Osteocyte (in vitro differentiated cells): ENCODE measurements around the gene MTCL1. TPM values are rescaled to one million over a fixed set of nuclear protein-coding genes. Genes with fewer than 3 reads are reported as not detected.

Experiments
- DNase-seq: peaks from one replicate; pipeline ENCODE4 v3.0.0; 2021; ENCODE audit warnings: mixed read lengths; ENCODE audit not compliant: unreplicated experiment; ENCODE audit errors: extremely low spot score
- H3K27ac Mint-ChIP-seq: one replicate; pipeline ENCODE4 v1.8.0; 2021; ENCODE audit warnings: mild to moderate bottlenecking, mixed read lengths; ENCODE audit not compliant: unreplicated experiment
- H3K27me3 Mint-ChIP-seq: one replicate; pipeline ENCODE4 v1.8.0; 2021; ENCODE audit warnings: mixed read lengths; ENCODE audit not compliant: unreplicated experiment
- H3K36me3 Mint-ChIP-seq: one replicate; pipeline ENCODE4 v1.8.0; 2021; ENCODE audit warnings: mixed read lengths; ENCODE audit not compliant: unreplicated experiment
- H3K4me1 Mint-ChIP-seq: one replicate; pipeline ENCODE4 v1.8.0; 2021; ENCODE audit warnings: mixed read lengths; ENCODE audit not compliant: unreplicated experiment
- H3K4me3 Mint-ChIP-seq: one replicate; pipeline ENCODE4 v1.8.0; 2021; ENCODE audit warnings: mild to moderate bottlenecking, moderate library complexity, mixed read lengths; ENCODE audit not compliant: unreplicated experiment
- H3K9me3 Mint-ChIP-seq: one replicate; pipeline ENCODE4 v1.8.0; 2021; ENCODE audit warnings: mixed read lengths; ENCODE audit not compliant: unreplicated experiment
- total RNA-seq: library from RNA; stranded (reverse); gene quantifications from 2 replicates; pipeline ENCODE4 v1.2.1, GENCODE V29; 2021
- TF ChIP-seq, protein P1 (sequence below): fragments of 200-600 bp; sonication (generic); IDR thresholded peaks from 2 replicates; pipeline ENCODE4 v1.5.0; 2021; ENCODE audit warnings: antibody characterized with exemption, mild to moderate bottlenecking, moderate library complexity

MTCL1 gene
- total RNA-seq, 1 donor from 2014 or later = 56.9 TPM

DNA sequence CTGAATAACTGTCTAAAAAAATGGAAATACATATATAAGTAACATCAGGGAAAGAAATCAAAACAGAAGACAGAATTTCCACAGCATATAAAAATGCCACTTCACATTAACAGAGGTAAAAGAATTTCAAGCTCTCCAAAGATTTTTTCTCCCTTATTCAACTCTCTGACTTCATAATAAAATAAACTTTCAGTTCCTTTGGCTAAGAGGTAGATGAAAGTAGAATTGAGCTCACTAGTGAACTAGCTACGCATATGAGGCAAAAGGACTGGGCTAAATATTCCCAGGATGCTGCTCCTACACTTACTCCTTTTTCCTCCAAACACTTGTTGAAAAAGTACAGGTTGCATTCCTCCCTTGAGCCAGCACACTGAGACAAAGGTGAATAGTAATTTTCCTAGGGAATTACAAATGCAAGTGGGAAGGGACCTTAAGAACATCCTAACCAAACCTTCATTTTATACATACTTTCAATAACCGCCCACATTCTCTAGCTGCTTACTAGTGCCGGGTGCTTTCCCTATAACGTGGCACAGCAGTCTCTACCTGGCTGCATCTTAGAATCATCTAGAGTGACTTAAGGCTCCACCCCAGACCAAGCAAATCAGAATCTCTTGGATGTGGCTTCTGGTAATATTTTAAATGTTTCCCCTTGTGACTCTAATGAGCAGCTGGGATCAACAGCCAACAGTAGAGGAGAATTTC, 136.6 kb downstream of the MTCL1 start:
- no peaks in the 10 kb centered on the region for H3K27me3 Mint-ChIP-seq
- peaks cover 3% of the 10 kb centered on the region for H3K4me1 Mint-ChIP-seq
- no peak overlapping the region for H3K27ac Mint-ChIP-seq
- H3K36me3 Mint-ChIP-seq = no peaks in the 10 kb centered on the region
- TF ChIP-seq, protein P1, sequence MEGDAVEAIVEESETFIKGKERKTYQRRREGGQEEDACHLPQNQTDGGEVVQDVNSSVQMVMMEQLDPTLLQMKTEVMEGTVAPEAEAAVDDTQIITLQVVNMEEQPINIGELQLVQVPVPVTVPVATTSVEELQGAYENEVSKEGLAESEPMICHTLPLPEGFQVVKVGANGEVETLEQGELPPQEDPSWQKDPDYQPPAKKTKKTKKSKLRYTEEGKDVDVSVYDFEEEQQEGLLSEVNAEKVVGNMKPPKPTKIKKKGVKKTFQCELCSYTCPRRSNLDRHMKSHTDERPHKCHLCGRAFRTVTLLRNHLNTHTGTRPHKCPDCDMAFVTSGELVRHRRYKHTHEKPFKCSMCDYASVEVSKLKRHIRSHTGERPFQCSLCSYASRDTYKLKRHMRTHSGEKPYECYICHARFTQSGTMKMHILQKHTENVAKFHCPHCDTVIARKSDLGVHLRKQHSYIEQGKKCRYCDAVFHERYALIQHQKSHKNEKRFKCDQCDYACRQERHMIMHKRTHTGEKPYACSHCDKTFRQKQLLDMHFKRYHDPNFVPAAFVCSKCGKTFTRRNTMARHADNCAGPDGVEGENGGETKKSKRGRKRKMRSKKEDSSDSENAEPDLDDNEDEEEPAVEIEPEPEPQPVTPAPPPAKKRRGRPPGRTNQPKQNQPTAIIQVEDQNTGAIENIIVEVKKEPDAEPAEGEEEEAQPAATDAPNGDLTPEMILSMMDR = no peak
- H3K4me3 Mint-ChIP-seq = no peak overlapping the region
- H3K9me3 Mint-ChIP-seq = peaks cover 7% of the 10 kb centered on the region
- no peak for DNase-seq

DNA sequence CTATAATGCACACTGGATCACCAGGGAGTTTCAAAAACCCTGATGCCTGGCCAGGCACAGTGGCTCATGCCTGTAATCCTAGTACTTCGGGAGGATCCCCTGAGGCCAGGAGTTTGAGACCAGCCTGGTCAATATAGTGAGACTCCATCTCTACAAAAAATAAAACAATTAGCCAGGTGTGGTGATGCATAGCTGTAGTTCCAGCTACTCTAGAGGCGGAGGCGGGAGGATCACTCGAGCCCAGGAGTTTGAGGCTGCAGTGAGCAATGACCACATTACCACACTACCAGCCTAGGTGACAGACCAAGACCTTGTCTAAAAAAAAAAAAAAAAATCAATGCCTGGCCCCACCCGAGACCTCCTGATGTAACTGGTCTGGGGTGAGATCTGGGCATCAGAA, 137.2 kb downstream of the MTCL1 start:
- H3K4me3 Mint-ChIP-seq = no peak overlapping the region
- no peak overlapping the region for H3K27ac Mint-ChIP-seq
- no peaks in the 10 kb centered on the region for H3K36me3 Mint-ChIP-seq
- TF ChIP-seq, protein P1 = no peak
- DNase-seq = no peak
- H3K4me1 Mint-ChIP-seq = peaks cover 3% of the 10 kb centered on the region
- no peaks in the 10 kb centered on the region for H3K27me3 Mint-ChIP-seq
- H3K9me3 Mint-ChIP-seq = peaks cover 3% of the 10 kb centered on the region

DNA sequence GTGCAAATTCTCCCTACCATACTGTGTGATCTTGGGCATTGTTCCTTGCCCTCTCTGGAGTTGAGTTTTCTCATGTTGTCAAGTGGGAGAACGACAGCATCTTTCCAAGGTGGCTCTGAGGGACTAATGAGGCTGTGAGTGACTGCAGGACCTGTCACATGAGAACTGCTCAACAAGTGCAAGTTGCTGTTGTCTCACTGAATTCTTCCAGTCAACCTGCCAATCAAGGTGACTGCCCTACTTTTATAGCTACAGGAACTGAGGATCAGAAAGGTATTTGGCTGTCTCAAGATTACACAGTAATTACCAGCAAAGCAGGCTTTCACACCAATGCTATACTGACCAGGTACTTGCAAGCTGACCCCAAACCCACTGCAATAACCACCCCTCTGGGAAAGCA, 137.6 kb downstream of the MTCL1 start:
- Mint-ChIP-seq H3K4me3 (no peak overlapping the region), H3K27ac (no peak overlapping the region), H3K36me3 (no peaks in the 10 kb centered on the region), H3K9me3 (peaks cover 3% of the 10 kb centered on the region), H3K4me1 (peaks cover 3% of the 10 kb centered on the region), H3K27me3 (no peaks in the 10 kb centered on the region)
- DNase-seq = no peak
- TF ChIP-seq, protein P1 = no peak

DNA sequence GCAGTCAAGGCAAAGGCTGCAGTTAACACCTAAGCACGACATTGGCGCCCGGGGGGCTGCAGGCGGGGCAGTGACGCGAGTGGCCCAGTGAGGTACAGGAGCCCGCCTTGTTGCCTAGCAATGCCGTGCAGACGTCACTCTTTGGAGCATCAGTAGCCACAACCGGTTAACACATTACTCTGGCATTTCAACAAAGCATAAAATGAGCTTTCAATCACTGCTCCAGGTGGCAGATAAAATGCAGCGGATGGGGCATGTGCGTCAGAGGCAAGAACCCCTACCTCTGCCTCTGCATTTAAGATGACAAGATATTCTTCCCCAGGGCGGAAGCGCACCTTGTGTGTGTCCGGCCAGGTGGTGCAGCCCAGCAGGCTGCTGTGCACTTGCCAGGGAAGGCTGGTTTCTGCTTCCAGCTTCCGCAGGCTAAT, 139.4 kb downstream of the MTCL1 start:
- TF ChIP-seq, protein P1 = no peak
- Mint-ChIP-seq H3K4me1 (peaks cover 3% of the 10 kb centered on the region), H3K36me3 (no peaks in the 10 kb centered on the region), H3K9me3 (peaks cover 3% of the 10 kb centered on the region), H3K4me3 (no peak overlapping the region), H3K27me3 (no peaks in the 10 kb centered on the region), H3K27ac (no peak overlapping the region)
- no peak for DNase-seq

DNA sequence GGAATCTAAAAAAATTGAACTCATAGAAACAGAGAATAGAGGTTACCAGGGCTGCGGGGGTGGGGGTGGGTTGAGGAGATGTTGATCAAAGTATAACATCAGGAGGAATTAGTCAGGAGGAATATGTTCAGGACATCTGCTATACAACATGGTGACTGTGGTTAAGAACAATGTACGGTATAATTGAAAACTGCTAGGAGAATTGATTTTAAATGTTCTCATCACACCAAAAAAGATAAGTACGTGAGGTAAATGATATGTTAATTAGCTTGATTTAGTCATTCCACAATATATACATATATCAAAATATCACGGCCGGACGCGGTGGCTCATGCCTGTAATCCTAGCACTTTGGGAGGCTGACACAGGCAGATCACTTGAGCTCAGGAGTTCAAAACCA, 140.2 kb downstream of the MTCL1 start:
- Mint-ChIP-seq H3K27me3 (no peaks in the 10 kb centered on the region), H3K9me3 (peaks cover 3% of the 10 kb centered on the region), H3K4me1 (peaks cover 3% of the 10 kb centered on the region), H3K27ac (no peak overlapping the region), H3K36me3 (no peaks in the 10 kb centered on the region), H3K4me3 (no peak overlapping the region)
- no peak for DNase-seq
- TF ChIP-seq, protein P1 = no peak
